T1000 (cell line): ENCODE results near the gene JCAD.

Experiments used
- DNase-seq: peaks from one replicate; lab custom pipeline; 2025; ENCODE audit warnings: mixed read lengths; lab: John Stamatoyannopoulos, UW

The JCAD gene

DNA sequence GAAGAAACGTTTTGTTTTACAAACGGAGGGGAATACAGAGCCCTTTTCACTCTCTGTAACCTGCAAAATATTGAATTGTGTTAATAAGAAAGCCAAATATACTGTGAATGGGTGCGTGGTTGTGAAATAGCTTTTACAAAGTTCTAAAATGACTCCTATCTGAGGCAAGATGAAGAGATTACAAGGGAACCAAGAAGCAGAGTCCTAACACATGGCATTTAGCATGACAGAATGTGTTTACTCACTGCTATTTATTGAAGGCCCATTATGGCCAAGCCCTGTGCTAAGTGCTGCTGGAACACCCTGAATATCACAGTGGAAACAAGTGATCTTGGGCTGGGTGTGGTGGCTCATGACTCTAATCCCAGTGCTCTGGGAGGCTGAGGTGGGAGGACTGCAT lies 12.9 kb downstream of the JCAD start:
- DNase-seq, result no peak

- no peak for DNase-seq
These were observed 13.4 kb downstream of the JCAD start for GRCh38 chr10:30045961-30046360.

GRCh38 chr10:30043476-30044270 lies 15.7 kb downstream of the JCAD start:
- no peak for DNase-seq

GRCh38 chr10:30042820-30043219 lies 16.6 kb downstream of the JCAD start:
- no peak for DNase-seq

- DNase-seq, result no peak
These were observed 17.9 kb downstream of the JCAD start for GRCh38 chr10:30041196-30042105.

GRCh38 chr10:30040597-30040996 lies 18.8 kb downstream of the JCAD start:
- DNase-seq, result no peak

DNA sequence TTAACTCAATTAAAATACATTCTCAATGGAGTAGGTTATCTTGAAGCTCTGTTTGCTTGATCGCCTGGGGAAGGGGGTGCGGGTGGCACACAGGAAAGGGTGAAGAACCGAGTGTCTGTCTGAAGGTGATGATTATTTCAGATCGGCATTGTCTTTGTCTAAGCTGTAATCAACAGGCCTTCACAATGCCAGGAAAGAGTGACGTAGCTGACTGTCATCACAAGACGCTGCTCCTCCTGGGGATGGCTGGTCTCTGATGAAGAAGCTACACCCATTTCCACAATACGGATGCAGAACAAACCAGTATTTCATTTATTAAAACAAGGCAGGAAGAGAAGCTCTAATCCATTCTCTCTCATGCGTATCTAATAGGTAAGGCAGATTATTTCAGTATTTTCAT lies 19.4 kb downstream of the JCAD start:
- DNase-seq, result no peak

DNA sequence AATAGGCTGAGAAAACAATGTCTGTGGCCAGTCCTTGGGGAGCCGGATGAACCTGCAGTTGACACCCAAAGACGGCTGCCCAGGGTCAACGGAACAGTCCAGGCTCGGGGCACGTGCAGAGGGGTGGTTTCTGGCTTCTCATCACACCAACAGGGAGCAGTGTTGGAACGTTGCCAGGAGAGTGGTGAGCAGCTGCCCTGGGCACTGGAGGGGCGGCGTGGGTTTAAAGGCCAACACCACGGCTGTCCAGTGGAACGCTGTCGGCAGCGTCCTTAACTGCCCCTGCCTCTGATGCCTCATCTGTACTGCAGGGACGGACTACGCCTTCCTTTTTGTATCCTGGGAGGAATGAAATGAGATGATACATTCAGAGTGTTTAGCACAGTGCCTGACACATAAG lies 19.8 kb downstream of the JCAD start:
- DNase-seq, result no peak

- no peak for DNase-seq
These were observed 20.4 kb downstream of the JCAD start for GRCh38 chr10:30038781-30039536.

GRCh38 chr10:30037620-30038336 lies 21.6 kb downstream of the JCAD start:
- DNase-seq, result no peak

GRCh38 chr10:30036811-30037210 lies 22.6 kb downstream of the JCAD start:
- DNase-seq, result no peak

DNA sequence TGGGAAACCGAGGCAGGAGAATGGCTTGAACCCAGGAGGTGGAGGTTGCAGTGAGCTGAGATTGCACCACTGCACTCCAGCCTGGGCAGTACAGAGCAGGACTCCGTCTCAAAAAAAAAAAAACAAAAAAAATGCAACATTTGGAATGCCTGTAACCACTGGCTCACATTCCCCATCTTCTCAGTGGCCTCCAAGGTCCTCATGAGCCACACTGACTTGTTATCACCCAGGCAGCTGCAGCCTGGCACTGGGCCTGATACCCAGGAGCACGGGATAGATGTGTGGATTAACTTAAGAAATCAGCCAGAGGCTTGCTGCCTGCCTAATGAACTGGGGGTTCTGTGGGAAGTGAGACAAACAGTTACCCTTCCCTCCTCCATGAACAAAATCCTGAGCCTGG lies 23.0 kb downstream of the JCAD start:
- no peak for DNase-seq

DNA sequence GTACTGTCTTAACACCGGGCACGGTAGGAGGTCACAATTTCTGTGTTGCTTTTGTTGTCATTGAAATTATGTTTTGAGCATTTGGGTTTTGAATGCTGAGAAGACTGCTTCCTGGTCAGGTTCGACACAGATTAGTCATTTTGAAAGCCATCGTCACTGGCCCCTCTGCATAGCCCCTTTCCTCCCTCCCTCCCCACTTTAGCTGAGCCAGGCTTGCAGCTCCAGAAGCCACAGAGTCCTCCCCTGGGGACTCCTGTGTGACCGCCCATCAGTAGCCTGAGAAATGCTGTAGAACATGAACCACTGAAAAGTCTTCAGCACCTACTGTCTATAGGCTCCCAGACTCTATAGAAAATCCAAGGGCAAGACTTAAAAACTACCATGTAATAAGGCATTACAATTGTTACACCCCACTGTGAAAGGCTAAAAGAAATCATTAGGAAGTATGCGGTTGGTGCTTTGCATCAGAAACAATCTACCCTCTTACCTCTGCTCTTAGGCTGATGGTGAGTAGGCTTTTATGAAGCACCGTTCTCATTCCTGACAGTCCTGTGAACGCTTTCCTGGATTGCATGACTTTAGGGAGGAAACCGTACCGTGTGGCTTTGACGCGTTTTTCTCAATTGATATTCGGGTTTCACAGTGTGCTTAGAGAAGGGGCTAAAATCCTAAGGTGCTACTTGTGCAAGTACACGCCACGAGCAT lies 24.8 kb downstream of the JCAD start:
- DNase-seq, result no peak

DNA sequence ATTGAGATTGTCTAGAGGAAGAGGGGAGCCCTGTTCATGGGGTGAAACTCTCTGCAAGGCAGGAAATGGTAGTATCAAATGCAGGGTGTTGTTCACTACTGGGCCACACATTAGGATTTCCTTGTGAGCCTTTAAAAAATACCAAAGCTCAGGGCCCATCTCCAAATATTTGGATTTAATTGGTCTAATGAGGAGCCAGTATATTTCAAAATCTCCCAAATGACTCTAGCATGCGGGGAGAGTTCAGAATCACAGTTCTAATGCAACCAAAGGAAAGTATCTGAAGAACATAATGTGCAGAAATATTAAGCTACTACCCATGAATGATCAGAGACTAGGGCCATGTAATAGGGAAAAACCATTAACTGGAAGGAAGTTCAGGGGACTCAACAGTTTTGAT lies 27.3 kb downstream of the JCAD start:
- no peak for DNase-seq

GRCh38 chr10:30029872-30030256 lies 29.5 kb downstream of the JCAD start:
- DNase-seq, result no peak

DNA sequence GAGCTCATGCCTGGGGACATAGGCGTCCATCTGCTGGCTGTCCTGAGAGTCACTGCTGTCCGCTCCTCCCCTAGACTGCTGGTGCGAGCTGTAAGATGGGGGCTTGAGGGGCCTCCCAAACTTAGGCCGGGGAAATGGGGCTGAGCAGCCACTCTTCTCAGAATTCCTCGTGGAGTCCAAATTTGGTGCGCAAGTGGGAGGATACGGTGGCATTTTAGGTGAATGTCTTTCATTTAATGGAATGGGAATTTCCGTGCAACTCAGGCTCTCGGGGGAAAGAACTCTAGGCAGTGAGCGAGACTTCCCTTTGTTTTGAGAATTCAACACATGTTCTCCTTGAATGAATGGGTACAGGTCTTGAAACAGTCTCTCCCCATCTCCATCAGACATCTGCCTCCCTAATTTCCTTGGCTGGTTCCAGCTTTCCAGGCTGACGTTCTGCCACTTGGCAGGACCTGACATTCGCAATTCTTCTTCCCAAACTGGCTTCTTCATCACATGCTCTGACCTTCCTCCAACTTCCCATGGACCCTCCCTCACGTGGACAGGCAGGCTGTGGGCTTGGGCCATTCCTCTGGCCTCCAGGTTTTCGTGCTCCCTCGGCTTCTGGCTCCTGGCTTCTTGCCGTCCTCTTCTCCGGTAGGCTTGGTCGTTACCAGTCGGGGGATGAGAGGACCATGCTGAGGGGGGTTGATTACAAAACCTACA lies 30.1 kb downstream of the JCAD start:
- no peak for DNase-seq

DNA sequence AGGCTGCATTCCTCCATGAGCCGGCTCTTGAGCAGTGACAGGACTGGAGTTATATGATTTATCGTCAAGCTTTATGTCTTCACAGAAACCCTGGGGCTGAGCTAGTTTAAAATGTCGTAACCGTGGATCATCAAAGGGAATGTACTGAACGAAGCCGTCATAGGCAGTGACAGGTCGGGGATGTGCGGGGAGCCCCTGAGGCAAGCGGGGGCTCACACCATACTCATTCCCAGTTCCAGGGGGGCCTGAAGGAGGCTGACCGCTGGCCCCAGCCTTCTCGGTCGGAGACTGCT lies 30.7 kb downstream of the JCAD start:
- no peak for DNase-seq

DNA sequence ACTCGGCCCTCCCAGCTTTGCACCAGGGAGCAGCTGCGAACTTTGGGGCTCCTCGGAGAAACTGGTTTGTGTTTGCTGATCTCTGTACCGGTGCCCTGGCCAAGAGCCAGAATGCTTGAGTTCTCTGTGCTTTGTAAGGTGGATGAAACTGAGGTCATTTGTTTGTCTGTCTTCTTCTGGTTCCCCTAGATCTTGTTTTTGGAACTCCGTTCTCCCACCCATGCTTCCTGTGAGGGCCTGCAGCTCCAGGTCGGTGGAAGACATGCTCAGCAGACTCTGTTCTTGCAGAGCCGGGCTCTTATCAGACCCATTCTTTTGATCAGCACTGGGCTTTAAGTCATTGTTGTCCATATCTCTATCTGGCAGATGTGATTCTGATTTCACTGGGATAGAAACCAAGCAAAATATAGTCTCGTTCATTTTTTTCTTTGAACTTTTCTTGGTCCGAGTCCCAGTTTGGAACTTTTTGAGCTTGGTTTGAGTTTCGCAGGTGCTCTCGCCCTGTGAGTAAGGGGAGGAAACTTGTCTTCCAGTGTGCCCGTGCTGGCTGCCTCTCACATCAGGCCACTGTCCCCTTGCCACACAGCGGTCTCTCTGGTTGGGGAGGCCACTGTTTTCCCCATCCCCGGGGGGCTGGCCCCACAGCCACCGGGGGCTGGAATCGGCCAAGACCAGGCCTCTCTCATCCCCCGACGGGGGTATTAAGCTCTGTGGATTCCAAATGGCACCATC lies 31.2 kb downstream of the JCAD start:
- DNase-seq, result no peak

- no peak for DNase-seq
These were observed 32.1 kb downstream of the JCAD start for GRCh38 chr10:30027057-30028005.
